AG09319 (cell line): ENCODE measurements around the gene LONP2.

ENCODE experiments used
- DNase-seq: peaks from one replicate; pipeline ENCODE4 v3.0.0-alpha.2; 2010; ENCODE audit warnings: low read depth; ENCODE audit errors: extremely low read depth
- CTCF ChIP-seq: IDR thresholded peaks from 2 replicates; pipeline ENCODE4 v1.5.1; 2011; ENCODE audit warnings: low read depth, mild to moderate bottlenecking, inconsistent platforms, low read length, moderate library complexity

The LONP2 gene

GRCh38 chr16:48206594-48207242, 37.4 kb upstream of the LONP2 start:
- no peak for DNase-seq
- TF ChIP-seq CTCF: no peak

GRCh38 chr16:48210747-48211146, 33.4 kb upstream of the LONP2 start:
- DNase-seq: no peak
- TF ChIP-seq CTCF: no peak

- DNase-seq: no peak
- TF ChIP-seq CTCF: no peak
Observed at GRCh38 chr16:48212033-48212432, 32.1 kb upstream of the LONP2 start.

- TF ChIP-seq CTCF: no peak
- DNase-seq: no peak
Observed at GRCh38 chr16:48215738-48216137, 28.4 kb upstream of the LONP2 start.

GRCh38 chr16:48217708-48218107, 26.4 kb upstream of the LONP2 start:
- DNase-seq: no peak
- TF ChIP-seq CTCF: no peak

- no peak for DNase-seq
- TF ChIP-seq CTCF: no peak
Observed at GRCh38 chr16:48218473-48218872, 25.6 kb upstream of the LONP2 start.

- no peak for TF ChIP-seq CTCF
- DNase-seq: no peak
Observed at GRCh38 chr16:48220891-48221290, 23.2 kb upstream of the LONP2 start.
